ENCODE measurements around the gene EN2. TPM values are rescaled to one million over a fixed set of nuclear protein-coding genes. Genes with fewer than 3 reads are reported as not detected.

Gene EN2
- total and polyA plus RNA-seq, 2 of the 13 experiments (the other 11 are each of a cell fraction or from before 2014, with no cell fraction given): not detected

DNA sequence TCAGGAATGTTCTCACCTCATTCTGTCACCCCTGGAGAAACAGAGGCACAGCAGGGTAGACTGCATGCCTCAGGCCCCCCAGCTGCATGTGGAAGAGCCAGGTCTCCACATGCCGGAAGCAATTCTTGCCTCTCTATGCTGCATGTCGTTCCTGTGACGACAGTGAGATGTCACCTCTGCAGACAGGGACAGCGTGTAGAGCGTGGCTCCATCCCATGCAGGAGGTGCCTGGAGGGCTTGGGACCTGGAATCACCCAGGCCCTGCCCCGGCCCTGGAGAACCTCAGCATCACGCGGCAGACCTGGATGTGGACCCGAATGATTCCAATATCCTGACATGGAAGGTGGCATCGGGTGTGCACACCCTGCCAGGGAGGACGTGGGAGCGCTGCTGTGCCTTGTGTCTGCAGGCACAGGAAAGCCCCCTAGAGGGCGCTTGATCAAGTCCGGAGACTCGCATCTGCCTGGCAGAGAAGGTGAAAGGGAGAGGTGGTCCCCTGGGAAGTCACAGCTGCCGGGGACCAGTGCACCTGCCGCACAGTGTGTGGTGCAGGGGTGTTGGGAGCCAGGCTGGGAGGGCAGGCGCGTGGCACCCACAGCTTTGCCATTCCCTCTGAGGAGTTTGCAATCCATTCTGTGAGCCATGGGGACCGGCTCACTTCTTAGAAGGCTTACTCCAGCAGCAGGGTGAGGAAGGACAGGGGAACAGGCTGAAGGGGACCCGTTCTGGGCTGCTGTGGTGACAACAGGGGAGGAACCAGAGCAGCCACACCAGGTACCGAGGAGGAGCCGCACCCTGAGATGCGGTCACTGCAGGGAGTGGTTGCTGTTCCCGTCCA lies 45.3 kb upstream of the EN2 start:
- Histone ChIP-seq H3K9ac (ENCODE audit: insufficient read depth, low read depth, low read length) (no peak overlapping the region), H3K9me3 (ENCODE audit: low read length) (no peaks in the 10 kb centered on the region), H4K20me1 (ENCODE audit: insufficient read depth, low read length) (no peaks in the 10 kb centered on the region), H3K4me3 (replicated peaks in 1 of 3; ENCODE audit: insufficient read depth in 1 of 3, low read depth in 2 of 3, low read length in 3 of 3) (no peak overlapping the region), H3K4me1 (ENCODE audit: insufficient read depth, low read length) (no peaks in the 10 kb centered on the region), H3K27ac (ENCODE audit: extremely low read length, insufficient read depth, low read length) (no peak overlapping the region), H3K27me3 (ENCODE audit: control insufficient read depth in 1 of 2, insufficient read depth in 2 of 2, low read length in 2 of 2) (peaks cover 2 to 57% of the 10 kb centered on the region in 2 experiments), H2AFZ (ENCODE audit: low read length) (no peak overlapping the region), H3K36me3 (replicated peaks in 1 of 2; ENCODE audit: control insufficient read depth in 1 of 2, insufficient read depth in 2 of 2, low read length in 2 of 2) (no peaks in the 10 kb centered on the region), H3K79me2 (ENCODE audit: insufficient read depth, low read length) (no peaks in the 10 kb centered on the region), H3K4me2 (ENCODE audit: low read depth, low read length) (no peak overlapping the region)
- FAIRE-seq (peak; percentile 72), DNase-seq (ENCODE audit: low spot score) (peak; percentile 42), ATAC-seq (peak; percentile 88)
- CTCF ChIA-PET (ENCODE audit: low intra/inter-chr PET ratio, low total read pairs): interaction anchor here (0.7 to 1.1 kb wide), 2 partner anchors 121 to 356 kb away, joined by 3 to 4 read pairs; no protein-coding TSS in a partner anchor
- in situ Hi-C loops (cut with HindIII; ENCODE audit: extremely low pct_ligation_motif_present, low pct_unique_long_range_greater_than_20kb) (no loop called here), intact Hi-C loops (cut with micrococcal nuclease; ENCODE audit: unreplicated experiment) (loop anchor here (10.0 kb wide), 2 partner anchors 322 to 352 kb away; no protein-coding TSS in a partner anchor)
- POLR2A ChIA-PET: no interaction called here
- 27% methylated on average over 13 of the region's 25 CpGs for WGBS (ENCODE audit: low lambda C conversion rate)
- BruUV-seq (replicated peaks): no TSS peak
- TF ChIP-seq NCOA5 (CRISPR knock-in tag; IDR thresholded peaks at IDR 0.05): no peak
- TF ChIP-seq, protein P1, sequence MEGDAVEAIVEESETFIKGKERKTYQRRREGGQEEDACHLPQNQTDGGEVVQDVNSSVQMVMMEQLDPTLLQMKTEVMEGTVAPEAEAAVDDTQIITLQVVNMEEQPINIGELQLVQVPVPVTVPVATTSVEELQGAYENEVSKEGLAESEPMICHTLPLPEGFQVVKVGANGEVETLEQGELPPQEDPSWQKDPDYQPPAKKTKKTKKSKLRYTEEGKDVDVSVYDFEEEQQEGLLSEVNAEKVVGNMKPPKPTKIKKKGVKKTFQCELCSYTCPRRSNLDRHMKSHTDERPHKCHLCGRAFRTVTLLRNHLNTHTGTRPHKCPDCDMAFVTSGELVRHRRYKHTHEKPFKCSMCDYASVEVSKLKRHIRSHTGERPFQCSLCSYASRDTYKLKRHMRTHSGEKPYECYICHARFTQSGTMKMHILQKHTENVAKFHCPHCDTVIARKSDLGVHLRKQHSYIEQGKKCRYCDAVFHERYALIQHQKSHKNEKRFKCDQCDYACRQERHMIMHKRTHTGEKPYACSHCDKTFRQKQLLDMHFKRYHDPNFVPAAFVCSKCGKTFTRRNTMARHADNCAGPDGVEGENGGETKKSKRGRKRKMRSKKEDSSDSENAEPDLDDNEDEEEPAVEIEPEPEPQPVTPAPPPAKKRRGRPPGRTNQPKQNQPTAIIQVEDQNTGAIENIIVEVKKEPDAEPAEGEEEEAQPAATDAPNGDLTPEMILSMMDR (CRISPR knock-in tag; IDR thresholded peaks at IDR 0.05): peak; percentile 83
- no peak for TF ChIP-seq ZNF17 (CRISPR knock-in tag; IDR thresholded peaks at IDR 0.05)
- no peak for TF ChIP-seq ZNF572 (CRISPR knock-in tag; IDR thresholded peaks at IDR 0.05)
- TF ChIP-seq, protein P2, sequence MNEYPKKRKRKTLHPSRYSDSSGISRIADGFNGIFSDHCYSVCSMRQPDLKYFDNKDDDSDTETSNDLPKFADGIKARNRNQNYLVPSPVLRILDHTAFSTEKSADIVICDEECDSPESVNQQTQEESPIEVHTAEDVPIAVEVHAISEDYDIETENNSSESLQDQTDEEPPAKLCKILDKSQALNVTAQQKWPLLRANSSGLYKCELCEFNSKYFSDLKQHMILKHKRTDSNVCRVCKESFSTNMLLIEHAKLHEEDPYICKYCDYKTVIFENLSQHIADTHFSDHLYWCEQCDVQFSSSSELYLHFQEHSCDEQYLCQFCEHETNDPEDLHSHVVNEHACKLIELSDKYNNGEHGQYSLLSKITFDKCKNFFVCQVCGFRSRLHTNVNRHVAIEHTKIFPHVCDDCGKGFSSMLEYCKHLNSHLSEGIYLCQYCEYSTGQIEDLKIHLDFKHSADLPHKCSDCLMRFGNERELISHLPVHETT (CRISPR knock-in tag; conservative IDR thresholded peaks at IDR 0.05): no peak
- TF ChIP-seq CBX2 (IDR thresholded peaks at IDR 0.05; ENCODE audit: low read depth, low read length): no peak
- TF ChIP-seq CBX2 (CRISPR knock-in tag; IDR thresholded peaks at IDR 0.05; ENCODE audit: low read depth): no peak
- 0 out of 2 replicates have a peak, but pooled peaks have one; percentile 30 for TF ChIP-seq SALL1 (CRISPR knock-in tag; IDR thresholded peaks at IDR 0.05)
- TF ChIP-seq, protein P3, sequence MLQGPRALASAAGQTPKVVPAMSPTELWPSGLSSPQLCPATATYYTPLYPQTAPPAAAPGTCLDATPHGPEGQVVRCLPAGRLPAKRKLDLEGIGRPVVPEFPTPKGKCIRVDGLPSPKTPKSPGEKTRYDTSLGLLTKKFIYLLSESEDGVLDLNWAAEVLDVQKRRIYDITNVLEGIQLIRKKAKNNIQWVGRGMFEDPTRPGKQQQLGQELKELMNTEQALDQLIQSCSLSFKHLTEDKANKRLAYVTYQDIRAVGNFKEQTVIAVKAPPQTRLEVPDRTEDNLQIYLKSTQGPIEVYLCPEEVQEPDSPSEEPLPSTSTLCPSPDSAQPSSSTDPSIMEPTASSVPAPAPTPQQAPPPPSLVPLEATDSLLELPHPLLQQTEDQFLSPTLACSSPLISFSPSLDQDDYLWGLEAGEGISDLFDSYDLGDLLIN (CRISPR knock-in tag; IDR thresholded peaks at IDR 0.05; ENCODE audit: borderline replicate concordance): no peak
- no peak for TF ChIP-seq AGO2 (optimal IDR thresholded peaks at IDR 0.05; ENCODE audit: low read depth, low read length)
- TF ChIP-seq RBFOX2 (IDR thresholded peaks at IDR 0.05; ENCODE audit: low read depth, low read length): no peak
- TF ChIP-seq MLLT10 (CRISPR knock-in tag; IDR thresholded peaks at IDR 0.05): no peak
- TF ChIP-seq GABPA (IDR thresholded peaks at IDR 0.05; ENCODE audit: low read depth, low read length): no peak
- no peak for TF ChIP-seq GABPA (CRISPR knock-in tag; IDR thresholded peaks at IDR 0.05; ENCODE audit: low read depth)

Measured in HepG2 (cell line).